GM12878 (cell line): ENCODE data around the gene C1orf174.

Experiments
- CBFB ChIP-seq: IDR thresholded peaks from 2 replicates; pipeline ENCODE4 v1.6.1; 2016; ENCODE audit warnings: antibody characterized with exemption, low read depth
- CTCF ChIP-seq, 3 experiments: IDR thresholded peaks in 2 of 3; conservative IDR thresholded peaks in 1 of 3; 2 replicates each; pipeline ENCODE4 v1.5.1; 2011; ENCODE audit warnings: low read depth in 3 of 3, low read length in 3 of 3, mild to moderate bottlenecking in 3 of 3, control low read depth in 2 of 3, moderate library complexity in 2 of 3, inconsistent platforms in 1 of 3, mixed read lengths in 1 of 3; ENCODE audit not compliant: control insufficient read depth in 2 of 3, insufficient read depth in 1 of 3; ENCODE audit errors: extremely low read depth in 1 of 3
- POLR2A ChIP-seq: IDR thresholded peaks from 2 replicates; pipeline ENCODE4 v1.6.1; 2011; ENCODE audit warnings: low read depth, mild to moderate bottlenecking, low read length

GRCh38 chr1:3900969-3901529 lies 977 bp upstream of the C1orf174 start:
- TF ChIP-seq CTCF (IDR thresholded peaks at IDR 0.05 in 2 of 3, conservative IDR thresholded peaks at IDR 0.05 in 1 of 3; ENCODE audit: control insufficient read depth in 2 of 3, extremely low read depth in 1 of 3, insufficient read depth in 1 of 3, low read depth in 3 of 3, low read length in 3 of 3) (no peak), POLR2A (peak; percentile 64; the same call in 1 of the 2 replicates), CBFB (no peak)
